Retina (tissue), 1 donor: ENCODE measurements around the gene ERFL.
"Not testable (repeated sequence)": the region's sequence is repeated elsewhere in the genome, so short reads cannot be mapped to it uniquely, and the experiment has no call there.

ENCODE experiments used
- DNase-seq: peaks from one replicate; pipeline ENCODE4 v3.0.0-alpha.2; 2016

ERFL gene

DNA sequence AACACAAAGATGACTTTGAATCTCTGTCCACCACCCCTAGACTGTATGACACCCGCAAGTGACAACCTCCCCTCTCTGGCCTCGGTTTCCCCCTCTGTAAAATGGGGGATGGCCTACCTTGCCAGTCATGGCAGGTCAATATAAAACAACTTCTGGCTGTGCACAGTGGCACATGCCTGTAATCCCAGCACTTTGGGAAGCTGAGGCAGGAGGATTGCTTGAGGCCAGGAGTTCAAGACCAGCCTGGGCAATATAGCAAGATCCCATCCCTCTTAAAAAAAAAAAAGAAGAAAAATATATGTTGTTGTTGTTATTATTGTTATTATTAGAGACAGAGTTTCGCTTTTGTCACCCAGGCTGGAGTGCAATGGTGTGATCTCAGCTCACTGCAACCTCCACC is 52.3 kb downstream of the ERFL start:
- DNase-seq, result not testable (repeated sequence)

DNA sequence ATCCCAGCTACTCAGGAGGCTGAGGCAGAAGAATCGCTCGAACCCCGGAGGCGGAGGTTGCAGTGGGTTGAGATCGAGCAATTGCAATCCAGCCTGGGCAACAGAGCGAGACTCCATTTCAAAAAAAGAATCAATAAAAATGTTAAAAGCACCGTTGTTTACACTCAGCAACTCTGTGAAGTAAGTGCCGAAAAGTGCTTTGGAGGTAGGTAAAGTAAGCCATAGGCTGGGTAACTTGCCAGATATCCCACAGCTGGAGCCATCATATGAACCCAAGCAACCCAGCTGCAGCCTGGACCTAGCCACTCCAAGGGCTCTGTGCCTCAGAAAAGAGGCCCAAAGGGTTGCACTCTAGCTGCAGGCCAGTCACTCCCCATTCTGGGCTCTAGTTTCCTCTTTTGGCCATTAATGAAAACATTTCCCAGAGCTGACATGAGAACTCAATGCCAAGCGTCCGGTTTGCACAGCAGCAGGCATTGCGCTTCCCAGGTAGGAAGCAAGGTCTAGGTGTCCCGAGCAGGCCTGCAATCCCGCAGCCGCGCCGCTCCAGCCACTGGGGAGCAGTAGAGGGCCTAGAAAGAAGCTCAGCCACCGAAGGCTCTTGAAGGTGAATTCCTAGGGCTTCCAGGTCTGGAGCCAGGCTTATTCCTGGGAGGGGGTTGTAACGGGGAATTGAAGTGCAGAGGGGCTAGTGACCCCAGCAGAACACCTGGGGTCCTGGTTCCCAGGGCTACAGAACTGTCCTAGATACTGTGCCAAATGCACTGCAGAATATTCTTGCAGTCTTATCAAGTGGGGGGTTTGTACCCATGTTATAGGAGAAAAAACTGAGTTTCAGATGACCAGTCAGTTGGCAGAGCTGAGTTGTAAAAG is 55.2 kb downstream of the ERFL start:
- peak; percentile 66 for DNase-seq

DNA sequence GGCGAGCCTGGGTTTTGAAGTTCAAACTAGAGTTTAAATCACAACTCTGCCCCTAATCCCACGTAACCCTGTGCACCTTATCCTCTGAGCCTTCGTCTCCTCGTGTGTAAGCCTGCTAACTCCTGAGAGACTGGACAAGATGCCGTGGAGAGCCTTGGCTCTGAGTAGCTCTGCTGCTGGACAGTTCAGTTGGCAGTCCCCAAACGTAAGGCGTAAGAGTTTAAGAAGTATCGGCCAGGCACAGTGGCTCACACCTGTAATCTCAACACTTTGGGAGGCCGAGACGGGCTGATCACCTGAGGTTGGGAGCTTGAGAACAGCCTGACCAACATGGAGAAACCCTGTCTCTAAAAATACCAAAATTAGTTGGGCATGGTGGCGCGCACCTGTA is 55.9 kb downstream of the ERFL start:
- DNase-seq, result no peak

DNA sequence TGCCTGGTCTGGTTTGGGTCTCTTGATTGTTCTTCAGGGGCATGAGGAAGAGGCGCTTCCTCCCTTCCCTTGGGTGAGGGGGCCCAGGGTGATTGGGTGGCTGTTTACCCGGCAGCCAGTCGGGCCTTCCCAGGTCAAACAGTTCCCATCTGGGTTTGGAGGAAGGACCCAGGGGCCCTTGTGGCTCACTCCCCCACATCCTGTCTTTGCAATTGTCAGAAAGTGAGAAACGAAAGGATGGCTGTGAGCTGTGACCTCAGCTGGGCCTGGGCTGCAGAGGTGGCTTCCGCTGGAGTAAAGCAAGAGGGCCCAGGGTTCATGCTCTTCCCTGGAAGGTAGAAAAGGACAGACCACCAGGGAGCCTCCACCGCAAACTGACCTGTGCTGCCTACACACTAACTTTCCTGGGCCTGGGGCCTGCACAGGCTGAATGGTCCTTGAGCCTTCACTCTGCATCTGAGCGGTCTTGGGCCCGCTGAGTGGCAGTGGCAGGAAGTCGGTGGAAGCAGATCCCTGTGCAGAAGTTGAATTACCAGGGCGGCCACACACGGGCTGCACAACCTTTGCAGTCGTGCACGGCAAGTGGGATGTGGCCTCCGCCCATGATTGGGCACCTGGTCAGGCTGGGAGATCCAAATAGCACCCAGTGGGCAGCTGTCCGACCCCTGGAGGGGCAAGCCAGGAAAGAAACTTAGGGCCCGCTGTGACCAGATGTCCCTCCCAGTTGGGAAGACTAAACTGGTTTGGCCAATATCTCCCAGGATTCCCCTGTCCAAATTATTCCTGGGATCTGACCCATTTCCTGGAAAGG is 56.5 kb downstream of the ERFL start:
- DNase-seq, result no peak

DNA sequence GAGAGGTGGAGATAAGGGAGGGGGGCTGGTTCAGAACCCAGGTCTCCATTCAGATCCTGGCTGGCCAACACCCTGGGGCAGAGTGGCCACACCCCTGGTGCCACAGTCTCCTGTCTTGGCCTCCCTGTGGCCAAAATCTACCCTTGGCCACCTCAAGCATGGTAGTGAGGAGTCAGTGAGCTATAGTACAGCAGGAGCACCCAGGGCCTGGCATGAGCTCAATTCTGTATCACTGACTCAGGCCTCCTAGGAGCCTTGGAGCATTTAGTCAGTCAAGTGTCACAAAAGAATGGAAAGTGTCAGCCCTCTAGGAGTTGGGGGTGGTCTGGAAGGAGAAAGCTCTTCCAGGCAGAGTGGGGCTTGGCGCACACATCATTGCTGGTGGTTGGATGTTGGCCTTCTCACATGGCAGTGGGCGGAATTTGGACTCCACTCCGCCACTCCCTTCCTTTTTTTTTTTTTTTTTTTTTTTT is 57.8 kb downstream of the ERFL start:
- DNase-seq, result no peak

DNA sequence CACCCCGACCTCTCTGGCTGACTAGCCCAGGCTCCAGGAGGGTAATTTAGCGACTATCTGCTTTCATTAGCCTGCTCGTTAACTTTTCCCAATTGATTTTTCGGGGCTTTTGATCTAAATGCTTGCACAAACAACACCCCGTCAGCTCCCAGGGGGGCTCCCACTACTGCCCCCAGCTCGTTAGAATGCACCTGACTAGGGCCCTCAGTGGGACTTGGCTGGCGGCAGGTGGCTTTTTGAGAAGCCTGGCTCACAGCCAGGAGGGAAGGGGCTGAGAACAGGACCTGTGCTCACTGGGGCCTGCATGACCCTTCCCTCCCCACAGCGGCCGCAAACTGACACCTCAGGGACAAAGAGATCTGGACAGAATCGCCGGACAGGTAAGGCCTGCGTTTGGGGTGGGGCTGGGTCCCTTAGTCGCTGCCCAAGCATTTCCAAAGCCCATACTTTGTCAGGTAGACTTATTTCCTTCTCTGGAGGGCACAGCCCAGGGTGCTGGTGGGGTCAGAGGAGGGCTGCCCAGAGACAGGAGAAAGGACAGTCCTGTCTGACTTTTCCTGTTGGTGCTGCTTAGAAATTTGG is 58.8 kb downstream of the ERFL start:
- no peak for DNase-seq

DNA sequence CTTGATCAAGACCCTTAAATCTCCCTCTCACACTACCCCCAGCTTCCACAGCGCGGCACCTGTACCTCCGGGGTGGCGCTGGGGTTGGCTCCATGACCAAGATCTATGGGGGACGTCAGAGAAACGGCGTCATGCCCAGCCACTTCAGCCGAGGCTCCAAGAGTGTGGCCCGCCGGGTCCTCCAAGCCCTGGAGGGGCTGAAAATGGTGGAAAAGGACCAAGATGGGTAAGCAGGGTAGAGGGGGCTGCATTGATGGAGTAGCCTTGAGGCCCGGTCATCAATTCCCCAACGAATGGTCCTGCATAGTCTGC is 59.3 kb downstream of the ERFL start:
- no peak for DNase-seq

DNA sequence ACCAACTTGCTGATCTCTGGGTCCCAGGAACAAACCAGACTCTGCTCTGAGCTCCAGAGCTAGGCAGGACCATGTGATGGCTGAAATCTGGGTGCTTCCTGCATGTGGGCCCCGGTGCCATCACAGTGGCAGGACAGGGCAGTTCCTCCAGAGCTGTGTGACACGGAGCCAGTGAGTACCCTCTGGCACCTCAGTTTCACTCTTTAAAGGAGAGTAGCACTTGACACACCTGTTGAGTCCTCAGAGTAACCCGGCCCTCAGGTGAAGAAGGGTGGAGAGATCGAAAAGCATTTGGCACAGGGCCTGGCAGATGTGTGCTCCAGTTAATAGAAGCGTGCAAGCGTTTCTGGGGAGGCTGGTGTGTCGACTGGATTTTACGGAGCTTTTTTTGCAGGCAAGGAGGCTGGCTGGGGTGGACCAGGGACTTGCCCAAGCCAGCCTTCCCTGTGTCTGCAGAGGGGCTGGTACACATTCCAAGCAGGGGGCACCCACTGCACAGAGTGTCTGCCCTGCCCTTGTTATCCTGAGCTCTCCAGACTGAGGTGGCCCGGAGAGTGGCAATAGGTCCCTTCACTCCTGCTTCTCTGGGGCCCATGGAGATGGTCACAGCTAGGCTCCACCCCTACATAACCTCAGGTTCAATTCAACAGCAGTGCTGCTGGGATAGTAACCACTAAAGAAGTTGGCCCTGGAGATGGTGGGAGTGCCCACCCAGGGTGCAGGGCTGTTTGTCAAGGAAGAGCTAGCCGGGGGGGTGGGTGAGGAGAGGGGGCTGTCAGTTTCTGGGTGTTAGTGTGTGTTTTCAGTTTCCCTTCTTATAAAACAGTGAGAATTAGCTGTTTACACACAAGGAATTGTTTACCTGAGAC is 59.9 kb downstream of the ERFL start:
- no peak for DNase-seq

DNA sequence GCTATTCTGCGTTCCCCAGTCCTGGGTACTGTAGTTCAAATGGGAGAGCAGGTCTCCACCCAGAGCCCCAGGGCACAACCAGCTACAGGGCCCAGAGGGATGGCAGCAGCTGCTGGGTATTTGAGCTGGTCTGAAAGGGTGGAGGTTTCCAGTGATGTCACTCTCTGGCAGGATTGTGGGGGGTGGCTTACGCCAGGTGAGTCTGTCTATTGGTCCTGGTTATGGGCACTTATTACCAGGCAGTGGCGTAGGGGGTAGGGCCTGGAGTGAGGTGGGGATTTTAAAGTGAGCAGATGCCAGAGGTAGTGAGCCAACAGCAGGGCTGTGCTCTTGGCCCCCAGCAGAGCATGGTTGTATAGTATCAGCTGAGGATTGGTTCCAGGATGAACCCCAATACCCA is 62.0 kb downstream of the ERFL start:
- DNase-seq, result no peak

DNA sequence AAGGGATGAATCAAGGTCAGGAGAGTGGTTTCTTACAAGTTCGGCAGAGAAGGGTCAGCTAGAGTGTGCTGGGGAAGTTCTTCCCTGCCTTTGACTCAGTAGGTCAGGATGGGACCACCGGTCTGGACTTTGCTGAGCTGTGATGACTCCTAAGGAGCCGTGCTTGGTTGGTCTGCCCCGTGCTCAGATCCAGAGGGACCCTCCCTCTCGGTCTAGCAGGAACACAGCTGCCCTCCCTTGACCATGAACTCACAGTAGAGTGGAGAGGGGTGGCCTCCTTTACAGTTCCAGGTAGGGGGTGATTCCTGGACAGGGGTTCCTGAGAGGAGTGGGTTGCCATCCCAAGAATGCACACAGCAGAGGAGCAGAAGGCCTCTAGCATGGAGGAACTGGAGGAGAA is 63.9 kb downstream of the ERFL start:
- DNase-seq, result no peak

DNA sequence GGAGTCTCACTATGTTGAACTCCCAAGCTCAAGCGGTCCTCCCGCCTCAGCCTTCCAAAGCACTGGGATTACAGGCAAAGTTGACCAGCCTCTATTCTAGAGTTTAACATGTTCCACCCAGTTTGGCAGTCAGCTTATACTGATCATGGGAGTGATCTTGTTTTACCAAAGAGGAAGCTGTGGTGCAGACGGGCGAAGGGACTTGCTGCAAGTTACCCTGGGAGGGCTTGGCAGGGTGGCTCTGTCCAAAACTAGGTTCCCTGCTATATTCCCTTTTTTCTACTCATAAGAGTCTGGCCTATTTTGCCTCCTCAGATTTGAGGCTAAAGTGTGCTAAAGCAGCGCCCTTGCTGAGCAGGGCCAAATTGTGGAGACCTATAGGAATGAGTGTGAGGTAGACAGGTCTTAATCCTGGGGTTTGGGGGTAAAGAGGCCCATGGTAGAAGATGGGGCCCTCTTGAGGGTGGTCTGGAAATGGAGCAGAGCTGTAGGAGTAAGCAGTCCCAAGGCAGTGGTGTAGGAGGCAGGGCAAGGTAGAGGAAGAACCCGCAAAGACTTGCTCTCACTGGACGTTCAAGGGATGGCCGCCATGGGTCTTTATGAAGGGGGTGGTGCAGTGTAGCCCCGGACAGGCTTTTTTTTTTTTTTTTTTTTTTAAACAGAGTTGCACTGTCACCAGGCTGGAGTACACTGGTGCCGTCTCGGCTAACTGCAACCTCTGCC is 64.9 kb downstream of the ERFL start:
- no peak for DNase-seq

DNA sequence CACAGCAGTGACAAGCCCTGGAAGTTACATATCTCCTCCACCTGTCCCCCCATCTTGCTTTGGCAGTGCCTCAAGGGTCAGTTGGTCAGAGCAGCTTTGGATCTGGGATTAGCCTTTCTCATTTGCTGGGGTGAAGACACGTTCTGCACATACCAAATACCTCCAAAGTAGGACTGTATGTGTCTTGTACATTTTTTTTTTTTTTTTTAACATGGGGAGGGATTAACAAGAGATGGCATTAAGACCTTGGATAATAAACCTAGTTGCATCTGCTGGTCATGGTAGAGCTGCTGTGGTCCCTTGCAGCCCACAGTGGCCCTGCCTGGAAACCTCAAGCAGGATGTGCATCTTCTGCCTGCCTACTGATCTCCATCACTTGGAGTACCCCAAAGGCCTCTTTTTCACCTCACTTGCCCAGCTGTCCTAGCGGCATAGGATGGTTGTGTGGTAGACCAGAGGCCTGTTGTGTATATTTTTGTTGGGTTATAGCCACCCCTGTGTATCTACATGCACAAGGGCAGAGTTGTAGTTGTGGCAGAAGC is 65.7 kb downstream of the ERFL start:
- no peak for DNase-seq

DNA sequence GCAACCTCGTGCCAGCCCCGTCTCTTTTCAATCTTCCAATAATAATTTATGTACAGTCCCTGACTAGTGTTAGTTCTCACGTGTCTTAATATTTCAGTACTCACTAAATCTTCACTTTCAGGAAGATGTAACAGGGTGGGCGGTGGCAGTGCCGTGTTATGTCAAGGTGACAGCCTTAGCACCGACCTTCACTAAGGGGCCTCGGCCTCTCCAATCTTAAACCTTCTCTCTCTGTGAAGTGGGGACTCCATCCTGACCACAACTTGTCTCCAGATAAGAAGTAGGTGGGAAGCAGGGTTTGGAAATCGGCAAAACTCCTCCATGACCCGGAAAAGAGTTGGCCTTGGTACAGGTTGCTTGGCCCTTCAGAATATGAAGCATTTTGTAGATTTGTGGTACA is 66.4 kb downstream of the ERFL start:
- no peak for DNase-seq

DNA sequence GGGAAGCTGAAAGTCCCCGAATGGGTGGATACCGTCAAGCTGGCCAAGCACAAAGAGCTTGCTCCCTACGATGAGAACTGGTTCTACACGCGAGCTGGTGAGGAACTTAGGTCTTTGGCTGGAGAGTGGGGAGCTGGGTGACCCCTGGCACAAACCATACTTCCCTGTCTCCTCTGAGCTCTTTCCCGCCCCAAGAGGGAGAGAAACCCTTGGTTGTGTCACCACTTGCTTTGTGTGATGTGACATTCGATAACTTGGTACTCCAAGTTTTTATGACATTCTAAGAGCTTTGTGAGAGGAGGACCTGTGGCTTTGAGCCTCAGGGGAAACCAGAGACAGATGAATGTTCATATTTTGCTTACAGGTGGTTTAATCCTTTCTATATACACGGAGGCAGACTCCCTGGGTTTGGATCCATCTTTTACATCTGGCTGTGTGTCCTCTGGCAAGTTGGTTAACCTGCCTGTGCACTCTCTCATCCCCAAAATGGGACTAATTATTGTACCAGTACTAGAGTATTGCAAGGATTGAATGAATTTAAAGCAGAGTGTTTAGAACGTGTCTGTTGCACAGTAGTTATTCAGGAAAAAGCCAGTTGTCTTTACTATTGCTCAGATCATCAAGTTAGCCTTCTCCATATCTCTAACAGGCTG is 67.0 kb downstream of the ERFL start:
- no peak for DNase-seq

DNA sequence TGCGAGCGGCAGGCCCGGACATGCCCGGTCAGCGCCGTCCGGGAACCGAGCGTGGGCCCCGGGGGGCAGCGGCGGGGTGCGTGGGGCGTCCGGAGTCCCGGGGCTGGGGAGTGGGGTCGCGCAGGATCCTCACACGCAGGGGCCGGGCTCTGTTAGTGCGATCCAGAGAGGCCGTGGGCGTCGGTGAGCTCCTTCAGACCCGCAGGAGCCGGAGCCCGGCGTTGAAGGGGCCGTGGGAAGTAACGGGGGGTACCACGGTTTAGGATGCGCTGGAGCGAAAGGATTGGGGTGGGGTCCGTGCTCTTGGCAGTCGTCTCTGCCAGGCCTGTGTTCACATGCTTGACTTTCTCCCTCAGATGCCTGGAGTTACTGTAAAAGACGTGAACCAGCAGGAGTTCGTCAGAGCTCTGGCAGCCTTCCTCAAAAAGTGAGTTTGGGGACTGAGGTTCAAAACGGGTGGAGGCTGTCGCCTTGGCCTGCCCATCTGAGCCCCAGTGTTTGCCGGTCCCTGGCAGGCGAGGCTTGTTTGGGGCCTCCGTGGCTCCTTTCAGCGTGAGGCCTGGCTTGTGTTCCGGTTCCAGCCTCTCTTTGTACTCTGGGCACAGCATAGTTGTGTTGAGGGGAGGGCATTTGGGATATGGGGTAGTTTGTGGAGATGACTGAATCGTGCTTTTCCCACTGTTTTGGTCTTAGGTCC is 67.7 kb downstream of the ERFL start:
- peak; percentile 35 for DNase-seq

DNA sequence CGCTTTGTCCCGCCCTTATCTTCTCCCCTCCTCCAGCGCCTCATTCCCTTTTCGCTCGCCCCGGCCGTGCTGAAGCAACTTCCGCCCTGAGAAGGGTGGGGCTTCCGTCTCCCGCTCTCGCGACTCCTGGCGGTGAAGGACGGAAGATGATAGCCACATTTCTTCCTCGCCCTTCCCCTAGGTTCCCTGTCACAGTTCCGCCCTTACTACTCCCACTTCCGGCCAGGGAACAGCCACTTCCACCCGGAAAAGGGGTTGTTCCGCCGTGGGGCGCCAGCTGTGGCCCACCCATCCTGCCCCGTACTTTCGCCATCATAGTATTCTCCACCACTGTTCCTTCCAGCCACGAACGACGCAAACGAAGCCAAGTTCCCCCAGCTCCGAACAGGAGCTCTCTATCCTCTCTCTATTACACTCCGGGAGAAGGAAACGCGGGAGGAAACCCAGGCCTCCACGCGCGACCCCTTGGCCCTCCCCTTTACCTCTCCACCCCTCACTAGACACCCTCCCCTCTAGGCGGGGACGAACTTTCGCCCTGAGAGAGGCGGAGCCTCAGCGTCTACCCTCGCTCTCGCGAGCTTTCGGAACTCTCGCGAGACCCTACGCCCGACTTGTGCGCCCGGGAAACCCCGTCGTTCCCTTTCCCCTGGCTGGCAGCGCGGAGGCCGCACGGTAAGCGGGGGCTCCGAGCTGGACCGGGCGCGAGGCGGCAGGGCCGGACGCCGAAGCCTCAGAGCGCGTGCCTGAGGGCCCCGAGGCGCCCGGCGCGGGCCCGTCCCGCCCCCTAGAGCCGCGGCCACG is 68.4 kb downstream of the ERFL start, which contains the start of gene RPS19:
Gene RPS19 (plus strand): TSS at position 638 of the 801 bp plus-strand sequence. CDS start 520 bp downstream, outside the sequence.
- peak; percentile 100 for DNase-seq

DNA sequence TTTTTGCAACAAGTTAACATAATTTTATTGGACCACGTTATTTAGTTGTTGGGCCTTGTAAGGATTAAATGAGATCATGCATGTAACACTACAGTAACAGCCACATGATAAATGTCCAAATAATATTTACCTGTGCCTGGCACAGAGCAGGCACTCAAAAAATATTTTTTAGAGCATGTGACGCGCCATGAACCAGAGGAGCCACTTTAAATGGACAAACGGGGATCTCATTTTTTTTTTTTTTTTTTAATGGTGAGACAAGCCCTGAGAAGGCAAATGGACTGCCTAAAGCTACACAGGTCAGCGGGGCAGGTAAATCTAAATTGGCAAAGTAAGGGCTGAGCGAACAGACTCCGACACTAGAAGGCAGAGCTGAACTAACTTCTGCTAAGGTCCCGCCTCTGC is 69.0 kb downstream of the ERFL start:
- DNase-seq, result no peak
